Superior temporal gyrus (tissue), 1 donor: ENCODE data around the gene PPP1CC.

ENCODE experiments used
- DNase-seq: peaks from one replicate; pipeline ENCODE4 v3.0.0-alpha.2; 2016; ENCODE audit errors: extremely low spot score

PPP1CC gene

DNA sequence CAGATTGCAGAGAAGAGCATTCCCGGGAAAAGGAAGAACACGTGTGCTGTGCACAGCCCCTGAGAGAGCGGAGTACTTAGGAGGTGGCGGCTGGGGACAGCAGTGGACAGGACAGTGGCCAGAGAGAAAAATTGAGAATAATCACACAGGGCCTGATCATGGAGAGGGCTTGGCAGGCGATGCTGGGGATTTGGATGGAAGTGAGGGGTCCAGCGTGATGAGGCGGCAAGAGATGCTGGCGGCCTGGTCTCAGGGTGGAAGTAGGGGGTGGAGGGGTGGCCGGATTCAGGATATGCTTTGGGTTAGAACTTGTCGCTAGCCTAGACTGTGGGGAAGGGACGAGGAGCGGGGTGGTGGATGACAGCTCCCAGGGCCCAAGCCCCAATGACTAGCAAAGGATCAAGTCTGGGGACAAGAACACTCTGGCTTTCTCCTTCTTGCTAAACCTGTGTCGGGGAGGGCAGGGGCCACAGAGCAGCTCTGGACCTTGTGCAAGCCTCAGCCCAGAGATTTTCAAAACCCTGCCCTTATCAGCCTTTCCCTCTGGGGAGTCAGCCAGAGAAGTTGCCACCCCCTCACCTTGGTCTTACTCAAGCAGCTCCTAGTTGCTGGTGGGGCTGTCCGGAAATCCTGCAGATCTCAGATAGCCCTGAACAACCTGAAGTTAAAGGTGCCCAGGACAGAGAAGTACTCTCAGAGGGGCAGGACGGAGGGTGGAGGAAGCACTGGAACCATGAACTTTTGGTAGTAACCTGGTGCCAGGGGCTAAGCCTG is 55.1 kb downstream of the PPP1CC start:
- no peak for DNase-seq

DNA sequence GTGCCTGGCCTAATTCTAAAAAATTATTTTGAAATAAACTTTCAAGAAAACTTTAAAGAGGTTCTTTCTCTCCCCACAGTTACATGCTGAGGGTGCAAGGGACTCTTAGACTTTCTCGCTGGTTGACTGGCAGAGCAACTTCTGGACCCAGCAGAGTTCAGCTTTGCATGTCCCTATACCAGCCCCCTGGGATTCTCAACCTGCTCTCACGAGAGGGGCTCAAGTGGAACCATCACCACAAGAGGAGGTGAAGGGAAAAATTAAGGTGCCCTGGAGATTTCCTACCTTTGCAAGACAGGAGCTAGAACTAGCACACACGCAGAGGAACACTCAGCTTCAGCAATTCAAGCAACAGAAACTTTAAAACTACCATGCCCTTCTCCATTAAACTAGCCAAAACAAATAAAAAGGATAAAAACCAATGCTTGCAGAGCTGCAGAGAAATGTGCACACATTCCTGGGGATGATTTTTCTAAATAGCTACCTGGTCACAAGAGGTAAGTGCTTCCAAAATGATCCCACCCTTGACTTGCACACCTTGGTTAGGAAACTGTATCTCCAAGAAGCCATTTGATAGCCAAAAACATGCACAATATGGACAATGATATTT is 56.3 kb downstream of the PPP1CC start:
- no peak for DNase-seq

DNA sequence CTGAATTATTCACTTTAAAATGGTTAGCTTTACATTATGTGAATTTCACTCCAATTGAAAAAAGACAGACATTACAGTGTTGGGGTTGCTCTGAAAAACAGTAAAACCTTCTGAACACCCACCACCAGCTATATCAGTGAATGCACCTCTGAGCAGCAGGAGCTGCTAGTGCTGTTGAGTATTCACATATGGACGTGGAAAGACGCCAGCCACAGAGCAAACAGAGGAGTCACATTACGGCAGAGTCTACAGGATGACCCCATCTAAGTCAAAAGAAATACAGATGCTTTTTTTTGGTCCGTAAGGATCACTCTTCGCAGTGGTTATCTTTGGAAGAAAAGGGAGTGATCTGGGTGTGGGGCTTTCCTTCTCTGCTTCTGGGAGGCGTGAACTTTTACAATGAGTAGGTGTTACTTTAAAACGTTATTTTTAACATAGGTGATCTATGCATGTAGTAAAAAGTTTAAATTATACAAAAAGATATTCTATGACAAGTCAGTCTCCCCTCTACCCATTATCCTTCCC is 58.3 kb downstream of the PPP1CC start:
- DNase-seq = no peak

DNA sequence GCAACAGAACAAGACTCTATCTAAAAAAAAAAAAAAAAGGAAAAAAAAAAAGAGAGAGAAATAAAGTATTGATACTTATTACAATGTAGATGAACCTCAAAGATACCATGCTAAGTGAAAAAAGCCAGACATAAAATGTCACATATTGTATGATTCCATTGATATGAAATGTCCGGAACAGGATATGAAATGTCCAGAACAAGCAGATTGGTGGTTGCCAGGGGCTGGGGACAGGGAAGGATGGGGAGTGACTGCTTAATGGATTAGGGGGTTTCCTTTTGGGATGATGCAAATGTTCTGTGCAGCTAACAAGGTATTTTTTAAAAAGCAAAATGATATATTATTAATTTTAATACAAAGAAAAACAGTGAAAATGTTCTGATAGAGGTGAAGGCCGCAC is 58.8 kb downstream of the PPP1CC start:
- no peak for DNase-seq

DNA sequence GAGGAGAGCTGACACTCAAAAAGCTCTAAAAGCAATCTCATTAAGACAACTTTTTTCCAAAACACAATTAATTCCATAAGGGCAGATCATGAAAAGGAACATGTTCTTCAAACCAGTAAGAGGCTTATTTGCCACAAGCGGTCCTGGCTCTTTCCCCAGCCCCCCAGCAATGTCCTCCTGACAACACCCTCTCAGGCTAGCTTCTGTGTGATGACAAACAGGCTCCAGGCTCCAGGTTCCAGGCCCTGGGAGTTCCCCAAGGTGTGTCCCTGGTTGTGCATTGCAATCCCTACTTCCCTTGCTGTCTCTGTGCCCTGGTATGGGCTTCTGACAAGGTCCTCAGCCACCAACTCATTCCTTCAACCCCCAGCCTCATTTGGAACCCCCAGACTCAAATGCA is 62.7 kb downstream of the PPP1CC start:
- no peak for DNase-seq

DNA sequence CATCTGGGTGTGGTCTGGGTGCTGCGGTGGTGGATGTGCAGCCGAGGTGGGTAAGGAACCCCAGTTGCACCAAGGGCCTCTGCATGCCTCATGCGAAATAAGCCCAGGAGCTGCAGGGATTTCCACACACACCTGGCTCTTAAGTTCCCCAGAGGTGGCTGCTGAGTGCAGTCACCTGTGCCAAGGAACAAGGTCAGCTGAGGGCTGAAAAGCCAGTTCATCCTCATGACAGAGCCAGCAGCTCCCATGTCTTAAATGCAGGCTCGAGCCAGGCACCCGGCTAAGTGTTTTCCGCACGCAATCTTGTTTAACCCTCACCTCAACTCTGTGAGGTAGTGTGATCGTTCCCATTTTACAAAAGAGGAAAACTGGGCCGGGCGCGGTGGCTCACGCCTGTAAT is 63.5 kb downstream of the PPP1CC start:
- no peak for DNase-seq

DNA sequence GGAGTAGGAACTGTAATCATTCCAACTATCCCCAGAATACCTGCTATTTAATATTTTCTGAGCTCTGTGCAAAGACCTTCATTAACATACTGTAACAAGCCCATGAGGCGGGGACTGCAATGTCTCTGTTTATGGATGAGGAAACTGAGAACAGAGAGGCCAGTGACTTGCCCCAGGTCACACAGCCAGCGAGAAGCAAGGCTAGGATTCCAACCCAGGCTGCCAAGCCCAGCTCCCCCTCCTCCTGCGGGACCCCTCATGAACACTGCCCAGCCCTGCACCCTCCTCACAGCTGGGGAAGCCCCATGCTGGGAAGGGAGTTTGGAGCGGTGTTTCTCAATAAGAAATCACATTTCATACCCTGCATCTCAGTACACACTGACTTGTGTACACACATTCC is 64.7 kb downstream of the PPP1CC start:
- no peak for DNase-seq

DNA sequence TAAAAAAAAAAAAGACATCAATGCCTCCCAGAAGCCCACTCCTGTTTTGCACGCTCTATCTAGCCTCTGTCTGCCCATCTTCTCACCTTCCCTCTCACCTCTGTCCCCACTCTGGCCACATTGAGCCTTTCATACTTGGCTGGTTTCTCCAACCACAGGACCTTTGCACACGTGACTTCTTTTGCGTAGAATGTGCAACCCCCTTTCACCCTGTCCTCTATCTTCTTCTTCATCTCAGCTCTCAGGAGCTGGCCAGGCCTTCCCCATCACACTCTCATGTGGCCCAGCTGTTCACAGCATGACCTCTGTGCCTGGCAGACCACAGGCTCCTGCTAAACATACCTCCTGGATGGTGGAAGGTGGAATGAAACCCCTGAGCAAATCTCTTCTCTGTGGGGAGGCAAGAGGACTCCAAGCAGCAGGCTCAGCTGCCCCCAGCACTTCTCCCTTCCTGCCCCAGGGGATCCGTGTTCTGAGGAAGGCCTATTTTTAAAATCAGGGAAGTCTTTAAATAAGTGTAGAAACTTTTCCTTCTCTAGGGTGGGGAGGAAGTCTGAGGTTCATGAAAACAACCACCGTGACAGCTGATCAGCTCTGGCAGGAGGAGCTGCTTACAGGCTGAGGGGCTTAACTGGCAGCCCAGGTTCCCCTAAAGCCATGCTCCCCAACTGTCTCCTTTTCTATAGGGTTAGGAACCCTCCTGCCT is 65.3 kb downstream of the PPP1CC start:
- DNase-seq = no peak

DNA sequence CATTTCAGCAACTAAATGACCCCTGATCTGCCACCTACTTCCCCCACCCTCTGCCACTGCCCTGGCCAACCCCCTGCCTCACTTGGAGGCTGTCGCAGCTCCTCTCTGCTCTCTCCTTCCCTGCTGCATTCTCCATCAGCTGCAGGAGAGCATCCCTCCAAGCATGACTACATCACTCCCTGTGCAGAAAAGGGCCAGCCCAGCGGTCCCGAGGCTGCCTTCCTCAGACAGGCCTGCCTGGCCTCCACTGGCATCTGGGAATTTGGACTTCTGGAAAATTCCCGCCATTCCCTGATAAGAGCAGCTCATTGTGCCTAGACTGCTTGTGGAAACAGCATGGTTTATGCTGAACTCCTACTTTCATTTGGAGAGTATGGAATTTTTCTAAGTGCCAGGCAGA is 66.5 kb downstream of the PPP1CC start:
- DNase-seq = no peak

DNA sequence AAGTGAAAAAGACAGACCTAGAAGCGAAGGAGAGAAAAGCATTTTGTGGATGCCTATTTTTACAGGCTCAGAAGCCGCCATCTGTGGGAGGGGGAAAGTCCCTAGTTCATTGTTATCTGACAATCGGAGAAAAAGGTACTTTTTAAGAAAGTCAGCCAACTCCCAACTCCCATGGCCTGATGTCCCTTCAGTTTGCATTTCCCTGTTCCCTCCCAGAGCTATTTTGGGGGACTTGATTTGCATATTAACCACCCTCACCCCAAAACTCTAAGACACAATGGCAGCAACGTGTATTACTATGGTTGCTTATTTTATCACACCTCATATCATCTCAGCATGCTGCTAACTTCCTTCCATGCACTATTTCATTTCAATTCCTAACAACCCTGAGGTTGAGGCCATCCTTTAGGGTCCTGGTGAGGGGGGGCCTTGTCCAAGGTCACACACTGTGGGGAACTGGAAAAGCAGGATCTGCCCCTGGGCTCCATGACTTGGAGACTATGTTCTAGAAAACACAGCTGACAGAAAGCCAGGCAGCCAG is 72.5 kb downstream of the PPP1CC start:
- no peak for DNase-seq
